ENCODE results near the gene RPL9.

DNA sequence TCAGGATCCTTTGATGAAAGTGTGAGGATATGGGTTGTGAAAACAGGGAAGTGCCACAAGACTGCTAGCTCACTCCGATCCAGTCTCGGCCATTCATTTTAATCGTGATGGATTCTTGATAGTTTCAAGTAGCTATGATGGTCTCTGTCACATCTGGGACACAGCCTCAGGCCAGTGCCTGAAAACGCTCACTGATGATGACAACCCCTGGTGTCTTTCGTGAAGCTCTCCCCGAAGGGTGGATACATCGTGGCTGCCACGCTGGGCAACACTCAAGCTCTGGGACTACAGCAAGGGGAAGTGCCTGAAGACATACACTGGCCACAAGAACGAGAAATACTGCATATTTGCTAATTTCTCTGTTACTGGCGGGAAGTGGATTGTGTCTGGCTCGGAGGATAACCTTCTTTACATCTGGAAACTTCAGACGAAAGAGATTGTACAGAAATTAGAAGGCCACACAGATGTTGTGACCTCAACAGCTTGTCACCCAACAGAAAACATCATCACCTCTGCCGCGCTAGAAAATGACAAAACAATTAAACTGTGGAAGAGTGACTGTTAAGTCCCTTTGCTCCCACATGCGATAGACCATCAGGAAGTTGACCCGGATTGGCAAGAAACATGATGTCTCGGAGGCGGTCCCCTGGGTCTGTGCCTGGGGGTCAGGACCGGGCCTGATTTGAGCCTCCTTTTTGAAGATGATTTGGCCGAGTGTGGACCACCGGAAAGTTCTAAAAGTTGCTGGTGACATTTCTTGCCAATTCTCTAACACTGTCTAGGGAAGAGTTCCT lies 22.4 kb upstream of the RPL9 start:
- TF ChIP-seq, protein P1, sequence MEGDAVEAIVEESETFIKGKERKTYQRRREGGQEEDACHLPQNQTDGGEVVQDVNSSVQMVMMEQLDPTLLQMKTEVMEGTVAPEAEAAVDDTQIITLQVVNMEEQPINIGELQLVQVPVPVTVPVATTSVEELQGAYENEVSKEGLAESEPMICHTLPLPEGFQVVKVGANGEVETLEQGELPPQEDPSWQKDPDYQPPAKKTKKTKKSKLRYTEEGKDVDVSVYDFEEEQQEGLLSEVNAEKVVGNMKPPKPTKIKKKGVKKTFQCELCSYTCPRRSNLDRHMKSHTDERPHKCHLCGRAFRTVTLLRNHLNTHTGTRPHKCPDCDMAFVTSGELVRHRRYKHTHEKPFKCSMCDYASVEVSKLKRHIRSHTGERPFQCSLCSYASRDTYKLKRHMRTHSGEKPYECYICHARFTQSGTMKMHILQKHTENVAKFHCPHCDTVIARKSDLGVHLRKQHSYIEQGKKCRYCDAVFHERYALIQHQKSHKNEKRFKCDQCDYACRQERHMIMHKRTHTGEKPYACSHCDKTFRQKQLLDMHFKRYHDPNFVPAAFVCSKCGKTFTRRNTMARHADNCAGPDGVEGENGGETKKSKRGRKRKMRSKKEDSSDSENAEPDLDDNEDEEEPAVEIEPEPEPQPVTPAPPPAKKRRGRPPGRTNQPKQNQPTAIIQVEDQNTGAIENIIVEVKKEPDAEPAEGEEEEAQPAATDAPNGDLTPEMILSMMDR (IDR thresholded peaks at IDR 0.05), result no peak
- TF ChIP-seq POLR2A (IDR thresholded peaks at IDR 0.05), result no peak
